ENCODE results near the gene DNAH9. TPM values are rescaled to one million over a fixed set of nuclear protein-coding genes. Genes with fewer than 3 reads are reported as not detected.
A peak's percentile ranks its signal among the peaks of the same experiment; 100 is the strongest.

The DNAH9 gene
- total RNA-seq, 1 experiment from 2014 or later = 0.22 TPM

GRCh38 chr17:11705111-11705510 is 106.8 kb downstream of the DNAH9 start:
- Histone ChIP-seq H3K9me3 (ENCODE audit: control insufficient read depth, low read depth, low read length) (no peaks in the 10 kb centered on the region), H2BK20ac (ENCODE audit: low read depth, low read length, poor library complexity, severe bottlenecking) (no peak overlapping the region), H3K56ac (ENCODE audit: insufficient read length, low read depth, low read length) (no peak overlapping the region), H4K5ac (ENCODE audit: insufficient read length, low read depth, low read length) (no peak overlapping the region), H3K4me2 (ENCODE audit: insufficient read depth, insufficient read length, low read length) (no peak overlapping the region), H4K20me1 (ENCODE audit: control insufficient read depth, insufficient read depth, insufficient read length) (no peaks in the 10 kb centered on the region), H3K79me1 (ENCODE audit: insufficient read depth, low read depth, low read length, poor library complexity, severe bottlenecking) (no peaks in the 10 kb centered on the region), H2BK15ac (ENCODE audit: low read depth, low read length) (no peak overlapping the region), H2AK5ac (ENCODE audit: insufficient read length, low read length) (no peak overlapping the region), H3K23ac (ENCODE audit: insufficient read length, low read depth, low read length) (no peak overlapping the region), H3K27me3 (ENCODE audit: insufficient read depth, low read length) (no peaks in the 10 kb centered on the region), H2AFZ (ENCODE audit: low read length) (no peak overlapping the region), H2BK120ac (ENCODE audit: low read depth, low read length, poor library complexity, severe bottlenecking) (no peak overlapping the region), H4K91ac (ENCODE audit: insufficient read length, low read depth, low read length) (no peak overlapping the region), H3K18ac (ENCODE audit: insufficient read length, low read depth, low read length) (no peak overlapping the region), H3K79me2 (ENCODE audit: insufficient read depth, low read length) (no peaks in the 10 kb centered on the region), H3K27ac (ENCODE audit: insufficient read length, low read depth, low read length) (no peak overlapping the region), H3K4me1 (ENCODE audit: insufficient read depth, low read length) (peaks cover 4% of the 10 kb centered on the region; the same call in 1 of the 2 replicates), H4K8ac (replicated peaks; ENCODE audit: insufficient read length, low read depth, low read length) (no peak overlapping the region), H3K4ac (ENCODE audit: low read depth, low read length) (no peak overlapping the region), H2BK5ac (ENCODE audit: insufficient read length, low read length) (no peak overlapping the region), H3T11ph (ENCODE audit: low read length) (no peak overlapping the region), H3K23me2 (ENCODE audit: insufficient read length, low read depth, low read length, poor library complexity, severe bottlenecking) (no peaks in the 10 kb centered on the region), H3K9ac (ENCODE audit: extremely low read depth, insufficient read length, low read length) (no peak overlapping the region), H3K14ac (ENCODE audit: insufficient read depth, low read length) (no peak overlapping the region; the same call in 1 of the 2 replicates), H2BK12ac (ENCODE audit: insufficient read length, low read depth, low read length) (no peak overlapping the region)
- WGBS (ENCODE audit: extremely low coverage, insufficient read length, low lambda C conversion rate) = no CpG with 5 or more reads among the region's 3 CpGs
- H3K4me1 Mint-ChIP-seq = peaks cover 9 to 11% of the 10 kb centered on the region in 2 experiments
- peaks cover 0 to 2% (median 0%) of the 10 kb centered on the region in 3 experiments; a peak in 1 of 7 replicates for H3K36me3 Mint-ChIP-seq (ENCODE audit: insufficient read depth in 1 of 3, low read depth in 3 of 3)
- peak overlapping the region in 1 of 3 experiments; percentile 36; a peak in 1 of 7 replicates for H3K27ac Mint-ChIP-seq
- H3K9me3 Mint-ChIP-seq = no peaks in the 10 kb centered on the region
- H3K27me3 Mint-ChIP-seq (ENCODE audit: low read depth) = no peaks in the 10 kb centered on the region
- no peak for DNase-seq
- no peak overlapping the region for H3K4me3 Mint-ChIP-seq
- TF ChIP-seq CTCF (conservative IDR thresholded peaks at IDR 0.05) = no peak
